Activated T-cell treated with anti-CD3 and anti-CD28 coated beads, Interleukin-2, amount 50 U/mL, for 72 hours (primary cell): ENCODE results near the gene ZNF691. TPM values are rescaled to one million over a fixed set of nuclear protein-coding genes. Genes with fewer than 3 reads are reported as not detected.

Experiments used
- ATAC-seq, 2 donors: fragments of 150-1000 bp; cut with Tn5 transposase; replicated peaks in 1 of 2; 2 replicates each; pipeline ENCODE4 v1.10.0; 2021; ENCODE audit warnings: moderate library complexity in 2 of 2, mild to moderate bottlenecking in 1 of 2
- DNase-seq, 2 donors: peaks; one replicate each; pipeline ENCODE4 v3.0.0; 2021 to 2022; ENCODE audit warnings: mixed read lengths in 1 of 2
- H3K27ac Mint-ChIP-seq: one replicate; pipeline ENCODE4 v1.8.0; 2022; ENCODE audit warnings: mild to moderate bottlenecking, moderate library complexity, mixed read lengths
- H3K27me3 Mint-ChIP-seq: one replicate; pipeline ENCODE4 v1.8.0; 2022; ENCODE audit warnings: low read depth, mixed read lengths
- H3K36me3 Mint-ChIP-seq, 2 donors: one replicate each; pipeline ENCODE4 v1.8.0; 2022; ENCODE audit warnings: mixed read lengths in 2 of 2, mild to moderate bottlenecking in 1 of 2; ENCODE audit not compliant: insufficient read depth in 2 of 2
- H3K4me1 Mint-ChIP-seq: one replicate; pipeline ENCODE4 v1.8.0; 2022; ENCODE audit warnings: low read depth, mixed read lengths
- H3K4me3 Mint-ChIP-seq, 2 donors: one replicate each; pipeline ENCODE4 v1.8.0; 2022; ENCODE audit warnings: mild to moderate bottlenecking in 2 of 2, mixed read lengths in 2 of 2, moderate library complexity in 2 of 2
- H3K9me3 Mint-ChIP-seq, 2 donors: one replicate each; pipeline ENCODE4 v1.8.0; 2022; ENCODE audit warnings: mixed read lengths in 2 of 2
- total RNA-seq, 2 donors: library from RNA; stranded (reverse); gene quantifications; one replicate each; pipeline ENCODE4 v1.2.3, GENCODE V29; 2022

The ZNF691 gene
- total RNA-seq, 2 donors from 2014 or later: 9.8 to 11.1 TPM

- DNase-seq: no peak
- ATAC-seq: no peak
- no peaks in the 10 kb centered on the region for H3K9me3 Mint-ChIP-seq
- H3K4me1 Mint-ChIP-seq: peaks cover 13% of the 10 kb centered on the region
- no peaks in the 10 kb centered on the region for H3K36me3 Mint-ChIP-seq
- H3K4me3 Mint-ChIP-seq: no peak overlapping the region
- no peak overlapping the region for H3K27ac Mint-ChIP-seq
- H3K27me3 Mint-ChIP-seq: no peaks in the 10 kb centered on the region
Measured at GRCh38 chr1:42841010-42841409, 5.4 kb upstream of the ZNF691 start.

GRCh38 chr1:42841440-42842147 is 4.8 kb upstream of the ZNF691 start:
- Mint-ChIP-seq H3K36me3 (no peaks in the 10 kb centered on the region), H3K27ac (no peak overlapping the region), H3K9me3 (no peaks in the 10 kb centered on the region), H3K27me3 (no peaks in the 10 kb centered on the region), H3K4me1 (peaks cover 16% of the 10 kb centered on the region), H3K4me3 (no peak overlapping the region)
- ATAC-seq: no peak
- DNase-seq: no peak

- ATAC-seq (no peak), DNase-seq (peak; percentile 23 to 36)
- peaks cover 42% of the 10 kb centered on the region for H3K4me1 Mint-ChIP-seq
- H3K27me3 Mint-ChIP-seq: no peaks in the 10 kb centered on the region
- H3K27ac Mint-ChIP-seq: peak overlapping the region; percentile 43
- no peaks in the 10 kb centered on the region for H3K9me3 Mint-ChIP-seq
- peak overlapping the region; percentile 11 to 13 for H3K4me3 Mint-ChIP-seq
- H3K36me3 Mint-ChIP-seq: peaks cover 3 to 7% of the 10 kb centered on the region in 2 donors
Measured at GRCh38 chr1:42844592-42845140, 1.7 kb upstream of the ZNF691 start.

GRCh38 chr1:42845193-42845592 is 1.2 kb upstream of the ZNF691 start:
- peaks cover 0 to 2% of the 10 kb centered on the region in 2 donors for H3K9me3 Mint-ChIP-seq
- DNase-seq (no peak), ATAC-seq (no peak)
- no peaks in the 10 kb centered on the region for H3K27me3 Mint-ChIP-seq
- no peak overlapping the region for H3K4me3 Mint-ChIP-seq
- no peak overlapping the region for H3K27ac Mint-ChIP-seq
- peaks cover 47% of the 10 kb centered on the region for H3K4me1 Mint-ChIP-seq
- peaks cover 6 to 11% of the 10 kb centered on the region in 2 donors for H3K36me3 Mint-ChIP-seq

- Mint-ChIP-seq H3K9me3 (peaks cover 0 to 2% of the 10 kb centered on the region in 2 donors), H3K4me1 (peaks cover 54% of the 10 kb centered on the region), H3K27me3 (no peaks in the 10 kb centered on the region), H3K4me3 (peak overlapping the region; percentile 94 to 98), H3K27ac (peak overlapping the region; percentile 73), H3K36me3 (peaks cover 8 to 18% of the 10 kb centered on the region in 2 donors)
- ATAC-seq: peak; percentile 1 to 8
- DNase-seq: no peak
Measured at GRCh38 chr1:42845866-42846256, 552 bp upstream of the ZNF691 start.

GRCh38 chr1:42847111-42847595 is 740 bp downstream of the ZNF691 start:
- no peaks in the 10 kb centered on the region for H3K27me3 Mint-ChIP-seq
- peak overlapping the region; percentile 98 for H3K27ac Mint-ChIP-seq
- peaks cover 56% of the 10 kb centered on the region for H3K4me1 Mint-ChIP-seq
- peaks cover 9 to 26% of the 10 kb centered on the region in 2 donors for H3K36me3 Mint-ChIP-seq
- ATAC-seq (no peak), DNase-seq (peak in 1 of 2 donors; percentile 8)
- H3K4me3 Mint-ChIP-seq: peak overlapping the region; percentile 94 to 98
- peaks cover 0 to 2% of the 10 kb centered on the region in 2 donors for H3K9me3 Mint-ChIP-seq

- Mint-ChIP-seq H3K36me3 (peaks cover 9 to 28% of the 10 kb centered on the region in 2 donors), H3K27ac (peak overlapping the region; percentile 98), H3K9me3 (peaks cover 0 to 2% of the 10 kb centered on the region in 2 donors), H3K4me3 (peak overlapping the region; percentile 94 to 98), H3K27me3 (no peaks in the 10 kb centered on the region), H3K4me1 (peaks cover 56% of the 10 kb centered on the region)
- ATAC-seq (peak; percentile 60 to 66), DNase-seq (peak; percentile 12 to 18)
Measured at GRCh38 chr1:42847721-42848460, 1.5 kb downstream of the ZNF691 start.

GRCh38 chr1:42848823-42849537 is 2.6 kb downstream of the ZNF691 start:
- H3K27ac Mint-ChIP-seq: peak overlapping the region; percentile 71
- ATAC-seq (no peak), DNase-seq (no peak)
- H3K9me3 Mint-ChIP-seq: peaks cover 0 to 2% of the 10 kb centered on the region in 2 donors
- no peaks in the 10 kb centered on the region for H3K27me3 Mint-ChIP-seq
- peaks cover 9 to 28% of the 10 kb centered on the region in 2 donors for H3K36me3 Mint-ChIP-seq
- H3K4me1 Mint-ChIP-seq: peaks cover 56% of the 10 kb centered on the region
- peak overlapping the region in 1 of 2 donors; percentile 98 for H3K4me3 Mint-ChIP-seq

- no peak overlapping the region for H3K27ac Mint-ChIP-seq
- no peaks in the 10 kb centered on the region for H3K27me3 Mint-ChIP-seq
- no peak overlapping the region for H3K4me3 Mint-ChIP-seq
- H3K4me1 Mint-ChIP-seq: peaks cover 46% of the 10 kb centered on the region
- peaks cover 0 to 2% of the 10 kb centered on the region in 2 donors for H3K9me3 Mint-ChIP-seq
- ATAC-seq (no peak), DNase-seq (no peak)
- H3K36me3 Mint-ChIP-seq: peaks cover 9 to 28% of the 10 kb centered on the region in 2 donors
Measured at GRCh38 chr1:42849944-42850343, 3.5 kb downstream of the ZNF691 start.

GRCh38 chr1:42851420-42851819 is 5.0 kb downstream of the ZNF691 start:
- DNase-seq: no peak
- no peak for ATAC-seq
- peaks cover 0 to 2% of the 10 kb centered on the region in 2 donors for H3K9me3 Mint-ChIP-seq

GRCh38 chr1:42851960-42852607 is 5.7 kb downstream of the ZNF691 start:
- peaks cover 37% of the 10 kb centered on the region for H3K4me1 Mint-ChIP-seq
- ATAC-seq (no peak), DNase-seq (no peak)
- H3K27me3 Mint-ChIP-seq: no peaks in the 10 kb centered on the region
- H3K36me3 Mint-ChIP-seq: peaks cover 7 to 27% of the 10 kb centered on the region in 2 donors
- no peak overlapping the region for H3K4me3 Mint-ChIP-seq
- H3K9me3 Mint-ChIP-seq: peaks cover 0 to 2% of the 10 kb centered on the region in 2 donors
- no peak overlapping the region for H3K27ac Mint-ChIP-seq

More at GRCh38 chr1:42851420-42851819, 5.0 kb downstream of the ZNF691 start:
- no peak overlapping the region for H3K27ac Mint-ChIP-seq
- peaks cover 9 to 30% of the 10 kb centered on the region in 2 donors for H3K36me3 Mint-ChIP-seq
- no peak overlapping the region for H3K4me3 Mint-ChIP-seq
- no peaks in the 10 kb centered on the region for H3K27me3 Mint-ChIP-seq
- H3K4me1 Mint-ChIP-seq: peaks cover 39% of the 10 kb centered on the region

GRCh38 chr1:42852608-42852980 is 6.2 kb downstream of the ZNF691 start:
- H3K36me3 Mint-ChIP-seq: peaks cover 6 to 23% of the 10 kb centered on the region in 2 donors
- no peak overlapping the region for H3K27ac Mint-ChIP-seq
- peaks cover 32% of the 10 kb centered on the region for H3K4me1 Mint-ChIP-seq
- DNase-seq (no peak), ATAC-seq (no peak)
- H3K9me3 Mint-ChIP-seq: peaks cover 0 to 2% of the 10 kb centered on the region in 2 donors
- H3K4me3 Mint-ChIP-seq: no peak overlapping the region
- H3K27me3 Mint-ChIP-seq: no peaks in the 10 kb centered on the region
